ENCODE results near the gene FGFR3. TPM values are rescaled to one million over a fixed set of nuclear protein-coding genes. Genes with fewer than 3 reads are reported as not detected.
A peak's percentile ranks its signal among the peaks of the same experiment; 100 is the strongest.

Gene FGFR3
- total and polyA plus RNA-seq, 11 donors = 1.1 to 4.6 (median 2.3) TPM

DNA sequence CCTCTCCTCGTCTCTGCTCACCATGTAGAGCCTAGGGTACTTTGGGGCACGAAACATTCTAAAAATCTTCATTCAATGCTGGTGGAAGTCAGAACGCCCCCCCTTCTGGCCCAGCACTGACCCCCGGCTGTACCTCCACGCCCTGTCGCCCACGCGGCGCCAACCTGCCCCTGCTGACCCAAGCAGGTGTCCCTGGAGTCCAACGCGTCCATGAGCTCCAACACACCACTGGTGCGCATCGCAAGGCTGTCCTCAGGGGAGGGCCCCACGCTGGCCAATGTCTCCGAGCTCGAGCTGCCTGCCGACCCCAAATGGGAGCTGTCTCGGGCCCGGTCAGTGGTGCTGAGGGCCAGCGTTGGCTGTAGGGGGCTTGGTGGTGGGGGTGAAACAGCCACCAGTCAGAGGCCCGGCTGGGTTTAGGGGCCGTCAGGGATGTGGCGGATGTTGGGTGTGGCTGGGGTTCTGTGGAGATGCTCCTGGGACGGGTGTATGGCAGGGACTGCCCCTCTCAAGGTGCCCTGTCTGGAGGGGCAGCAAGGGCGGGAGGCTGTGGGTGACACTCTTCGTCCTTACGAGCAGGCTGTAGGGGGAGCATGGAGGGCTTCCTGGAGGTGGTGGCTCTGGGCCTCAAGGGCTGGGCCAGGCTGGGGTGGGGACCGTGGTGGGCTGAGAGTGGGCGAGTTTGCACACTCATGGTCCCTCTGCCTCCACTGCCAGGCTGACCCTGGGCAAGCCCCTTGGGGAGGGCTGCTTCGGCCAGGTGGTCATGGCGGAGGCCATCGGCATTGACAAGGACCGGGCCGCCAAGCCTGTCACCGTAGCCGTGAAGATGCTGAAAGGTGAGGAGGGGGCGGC is 11.8 kb downstream of the FGFR3 start:
- 91 to 96% (median 93%) methylated on average over 33 to 37 of the region's 37 CpGs for WGBS, 4 donors
- peak in 1 of 5 donors; percentile 55 for DNase-seq
- no peak for ATAC-seq
- Histone ChIP-seq H3K36me3 (no peaks in the 10 kb centered on the region), H3K27ac (no peak overlapping the region), H3K27me3 (no peaks in the 10 kb centered on the region), H3K4me1 (peaks cover 0 to 2% (median 0%) of the 10 kb centered on the region in 12 donors), H3K4me3 (no peak overlapping the region), H3K9me3 (no peaks in the 10 kb centered on the region)
- TF ChIP-seq, protein P1, sequence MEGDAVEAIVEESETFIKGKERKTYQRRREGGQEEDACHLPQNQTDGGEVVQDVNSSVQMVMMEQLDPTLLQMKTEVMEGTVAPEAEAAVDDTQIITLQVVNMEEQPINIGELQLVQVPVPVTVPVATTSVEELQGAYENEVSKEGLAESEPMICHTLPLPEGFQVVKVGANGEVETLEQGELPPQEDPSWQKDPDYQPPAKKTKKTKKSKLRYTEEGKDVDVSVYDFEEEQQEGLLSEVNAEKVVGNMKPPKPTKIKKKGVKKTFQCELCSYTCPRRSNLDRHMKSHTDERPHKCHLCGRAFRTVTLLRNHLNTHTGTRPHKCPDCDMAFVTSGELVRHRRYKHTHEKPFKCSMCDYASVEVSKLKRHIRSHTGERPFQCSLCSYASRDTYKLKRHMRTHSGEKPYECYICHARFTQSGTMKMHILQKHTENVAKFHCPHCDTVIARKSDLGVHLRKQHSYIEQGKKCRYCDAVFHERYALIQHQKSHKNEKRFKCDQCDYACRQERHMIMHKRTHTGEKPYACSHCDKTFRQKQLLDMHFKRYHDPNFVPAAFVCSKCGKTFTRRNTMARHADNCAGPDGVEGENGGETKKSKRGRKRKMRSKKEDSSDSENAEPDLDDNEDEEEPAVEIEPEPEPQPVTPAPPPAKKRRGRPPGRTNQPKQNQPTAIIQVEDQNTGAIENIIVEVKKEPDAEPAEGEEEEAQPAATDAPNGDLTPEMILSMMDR (IDR thresholded peaks at IDR 0.05) = no peak
- TF ChIP-seq POLR2A (IDR thresholded peaks at IDR 0.05) = no peak
- intact Hi-C loops (cut with DNase I) = loop anchor here in 2 of 10 donors (5.0 kb wide), 2 partner anchors 43 to 58 kb away; no protein-coding TSS in a partner anchor

DNA sequence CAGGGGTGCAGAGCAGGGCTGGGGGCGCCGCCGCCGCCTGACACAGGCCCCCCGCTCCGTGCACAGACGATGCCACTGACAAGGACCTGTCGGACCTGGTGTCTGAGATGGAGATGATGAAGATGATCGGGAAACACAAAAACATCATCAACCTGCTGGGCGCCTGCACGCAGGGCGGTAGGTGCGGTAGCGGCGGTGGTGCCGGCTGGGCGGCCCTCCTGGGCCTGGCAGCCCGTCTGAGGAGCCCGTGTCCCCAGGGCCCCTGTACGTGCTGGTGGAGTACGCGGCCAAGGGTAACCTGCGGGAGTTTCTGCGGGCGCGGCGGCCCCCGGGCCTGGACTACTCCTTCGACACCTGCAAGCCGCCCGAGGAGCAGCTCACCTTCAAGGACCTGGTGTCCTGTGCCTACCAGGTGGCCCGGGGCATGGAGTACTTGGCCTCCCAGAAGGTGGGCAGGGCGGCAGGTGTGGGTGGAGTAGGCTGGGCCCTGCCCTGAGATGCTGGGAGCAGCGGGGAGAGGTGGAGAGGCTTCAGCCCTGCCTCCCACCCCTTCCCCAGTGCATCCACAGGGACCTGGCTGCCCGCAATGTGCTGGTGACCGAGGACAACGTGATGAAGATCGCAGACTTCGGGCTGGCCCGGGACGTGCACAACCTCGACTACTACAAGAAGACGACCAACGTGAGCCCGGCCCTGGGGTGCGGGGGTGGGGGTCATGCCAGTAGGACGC is 12.6 kb downstream of the FGFR3 start:
- Histone ChIP-seq H3K9me3 (no peaks in the 10 kb centered on the region), H3K4me1 (peaks cover 0 to 2% (median 0%) of the 10 kb centered on the region in 12 donors), H3K27me3 (no peaks in the 10 kb centered on the region), H3K27ac (no peak overlapping the region), H3K36me3 (no peaks in the 10 kb centered on the region), H3K4me3 (no peak overlapping the region)
- no peak for ATAC-seq
- TF ChIP-seq, protein P1 (IDR thresholded peaks at IDR 0.05) = no peak
- TF ChIP-seq POLR2A (IDR thresholded peaks at IDR 0.05) = no peak
- peak in 1 of 5 donors; percentile 66 for DNase-seq
- 92 to 94% (median 93%) methylated on average over 37 to 47 of the region's 47 CpGs for WGBS, 4 donors
- intact Hi-C loops (cut with DNase I) = loop anchor here in 1 of 10 donors (5.0 kb wide), 1 partner anchor 58 kb away; no protein-coding TSS in a partner anchor

DNA sequence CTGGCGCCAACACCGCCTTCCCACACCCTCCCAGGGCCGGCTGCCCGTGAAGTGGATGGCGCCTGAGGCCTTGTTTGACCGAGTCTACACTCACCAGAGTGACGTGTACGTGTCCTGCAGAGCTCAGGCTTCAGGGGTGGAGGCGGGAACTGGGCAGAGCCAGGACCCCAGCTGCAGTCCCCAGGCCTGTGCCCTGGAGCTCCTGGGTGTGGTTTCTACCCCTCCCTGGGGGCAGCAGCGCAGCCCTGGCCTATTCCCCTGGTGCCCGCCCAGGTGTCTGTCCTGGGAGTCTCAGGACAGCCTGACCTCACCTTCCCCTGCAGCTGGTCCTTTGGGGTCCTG is 13.1 kb downstream of the FGFR3 start:
- ATAC-seq (no peak), DNase-seq (no peak)
- intact Hi-C loops (cut with DNase I) = loop anchor here in 1 of 10 donors (5.0 kb wide), 1 partner anchor 59 kb away; no protein-coding TSS in a partner anchor
- Histone ChIP-seq H3K27me3 (no peaks in the 10 kb centered on the region), H3K4me1 (peaks cover 0 to 2% (median 0%) of the 10 kb centered on the region in 12 donors), H3K9me3 (no peaks in the 10 kb centered on the region), H3K27ac (no peak overlapping the region), H3K36me3 (peaks cover 0 to 5% (median 0%) of the 10 kb centered on the region in 9 donors), H3K4me3 (no peak overlapping the region)
- whole genome bisulfite sequencing, 4 donors = 90 to 94% (median 94%) methylated on average over 9 to 11 of the region's 11 CpGs
- TF ChIP-seq POLR2A (IDR thresholded peaks at IDR 0.05) = no peak
- TF ChIP-seq, protein P1 (IDR thresholded peaks at IDR 0.05) = no peak

Measured in heart left ventricle (tissue), 16 donors.